Esophagus muscularis mucosa (tissue), 4 donors: ENCODE data around the gene GRB14.

Source experiments
- EP300 ChIP-seq: sonication (generic); formaldehyde crosslinking; IDR thresholded peaks from one replicate; pipeline ENCODE4 v1.6.1; 2017; ENCODE audit warnings: antibody characterized with exemption
- POLR2A ChIP-seq: fragments of 450-650 bp; IDR thresholded peaks from one replicate; pipeline ENCODE4 v1.6.1; 2017; ENCODE audit warnings: antibody characterized with exemption, moderate library complexity, mild to moderate bottlenecking, low read depth
- POLR2AphosphoS5 ChIP-seq, 2 donors: sonication (generic); formaldehyde crosslinking; IDR thresholded peaks; one replicate each; pipeline ENCODE4 v1.6.1; 2017; ENCODE audit warnings: antibody characterized with exemption in 2 of 2
- TF ChIP-seq, protein P1 (sequence below), 3 experiments: fragments of 200-600 bp in 2 of 3; fragments of 450-650 bp in 1 of 3; sonication (generic) in 2 of 3; IDR thresholded peaks; one replicate each; pipeline ENCODE4 v1.5.1; 2017 to 2019; ENCODE audit warnings: antibody characterized with exemption in 3 of 3, mild to moderate bottlenecking in 2 of 3, moderate library complexity in 1 of 3

DNA sequence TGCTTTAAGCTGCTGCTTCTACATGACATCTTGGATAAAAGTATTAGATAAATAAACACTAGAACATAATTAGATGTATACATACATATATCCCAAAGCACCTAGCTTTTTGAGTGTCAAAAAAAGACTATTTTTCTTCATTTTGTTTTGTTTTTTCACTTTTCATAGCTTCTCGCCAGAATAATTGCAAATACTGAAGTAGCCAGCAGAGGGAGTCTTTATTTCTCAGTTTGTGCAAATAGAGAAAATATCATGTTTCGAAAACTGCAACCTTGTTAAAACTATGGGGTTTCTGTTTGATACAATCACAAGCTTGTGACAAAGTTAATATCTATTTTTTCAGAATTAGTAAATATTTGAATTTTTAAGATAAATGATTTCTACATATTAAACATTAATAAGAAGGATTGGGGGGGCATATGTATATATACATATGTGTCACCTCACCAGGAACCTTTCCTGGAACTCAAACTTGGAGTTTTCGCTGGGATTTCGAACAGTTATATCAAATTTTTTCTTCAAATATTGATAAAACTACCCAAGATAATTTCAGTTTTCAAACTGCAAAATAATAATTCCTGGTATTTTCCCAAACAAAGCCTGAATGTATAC, 61.0 kb downstream of the GRB14 start:
- TF ChIP-seq, protein P1, sequence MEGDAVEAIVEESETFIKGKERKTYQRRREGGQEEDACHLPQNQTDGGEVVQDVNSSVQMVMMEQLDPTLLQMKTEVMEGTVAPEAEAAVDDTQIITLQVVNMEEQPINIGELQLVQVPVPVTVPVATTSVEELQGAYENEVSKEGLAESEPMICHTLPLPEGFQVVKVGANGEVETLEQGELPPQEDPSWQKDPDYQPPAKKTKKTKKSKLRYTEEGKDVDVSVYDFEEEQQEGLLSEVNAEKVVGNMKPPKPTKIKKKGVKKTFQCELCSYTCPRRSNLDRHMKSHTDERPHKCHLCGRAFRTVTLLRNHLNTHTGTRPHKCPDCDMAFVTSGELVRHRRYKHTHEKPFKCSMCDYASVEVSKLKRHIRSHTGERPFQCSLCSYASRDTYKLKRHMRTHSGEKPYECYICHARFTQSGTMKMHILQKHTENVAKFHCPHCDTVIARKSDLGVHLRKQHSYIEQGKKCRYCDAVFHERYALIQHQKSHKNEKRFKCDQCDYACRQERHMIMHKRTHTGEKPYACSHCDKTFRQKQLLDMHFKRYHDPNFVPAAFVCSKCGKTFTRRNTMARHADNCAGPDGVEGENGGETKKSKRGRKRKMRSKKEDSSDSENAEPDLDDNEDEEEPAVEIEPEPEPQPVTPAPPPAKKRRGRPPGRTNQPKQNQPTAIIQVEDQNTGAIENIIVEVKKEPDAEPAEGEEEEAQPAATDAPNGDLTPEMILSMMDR (IDR thresholded peaks at IDR 0.05), result peak; percentile 68 to 80 (median 78)
- no peak for TF ChIP-seq EP300
- no peak for TF ChIP-seq POLR2A
- no peak for TF ChIP-seq POLR2AphosphoS5 (IDR thresholded peaks at IDR 0.05)
